NCI-H2196 (cell line): Measurements from ENCODE around the gene RIT2.

Experiments
- DNase-seq: peaks from one replicate; lab custom pipeline; 2025; ENCODE audit not compliant: unreplicated experiment; lab: John Stamatoyannopoulos, UW

Gene RIT2

GRCh38 chr18:43115076-43115921 is at the start of gene RIT2:
TSS of gene RIT2 (minus strand) at chr18:43115685.
- no peak for DNase-seq

DNA sequence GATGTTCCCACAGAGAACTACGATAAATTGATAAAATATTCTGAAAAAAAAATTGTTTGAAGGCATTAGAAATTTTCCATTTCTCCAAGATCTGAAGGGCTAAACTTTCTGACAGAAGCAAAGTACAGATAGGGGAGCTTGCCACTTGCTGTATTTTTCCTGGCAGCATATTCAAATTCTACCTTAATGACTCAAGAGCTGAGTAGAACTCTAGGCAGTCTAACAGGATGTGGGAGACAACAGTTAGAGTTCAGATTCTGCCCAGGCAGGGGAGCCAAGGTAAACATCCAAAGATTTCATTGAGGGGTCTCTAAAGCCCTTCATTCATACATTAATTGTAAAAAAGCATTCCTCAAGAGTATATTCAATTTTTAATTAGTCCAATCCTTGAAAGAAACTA is 46.0 kb upstream of the RIT2 start:
- DNase-seq, result no peak

- DNase-seq, result no peak
These were observed 45.0 kb upstream of the RIT2 start for GRCh38 chr18:43160509-43160908.

DNA sequence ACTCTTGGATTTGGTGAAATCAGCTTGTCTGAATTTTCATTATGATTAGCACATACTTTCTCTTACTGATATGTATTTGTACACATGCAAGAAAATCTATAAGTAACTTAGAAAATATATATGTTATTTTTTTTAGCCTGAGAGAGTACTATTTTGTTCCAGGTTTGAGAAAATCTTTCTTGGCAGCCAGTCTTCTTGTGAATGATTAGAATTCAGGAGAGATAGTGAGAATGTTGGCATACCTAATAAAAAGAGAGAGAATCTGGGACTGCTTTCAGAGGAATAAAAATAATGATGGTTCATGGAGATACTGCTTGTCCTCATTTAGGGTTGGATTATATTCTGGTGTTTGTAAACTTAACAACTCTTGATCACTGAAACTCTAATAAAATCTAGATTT is 44.4 kb upstream of the RIT2 start:
- DNase-seq, result no peak

DNA sequence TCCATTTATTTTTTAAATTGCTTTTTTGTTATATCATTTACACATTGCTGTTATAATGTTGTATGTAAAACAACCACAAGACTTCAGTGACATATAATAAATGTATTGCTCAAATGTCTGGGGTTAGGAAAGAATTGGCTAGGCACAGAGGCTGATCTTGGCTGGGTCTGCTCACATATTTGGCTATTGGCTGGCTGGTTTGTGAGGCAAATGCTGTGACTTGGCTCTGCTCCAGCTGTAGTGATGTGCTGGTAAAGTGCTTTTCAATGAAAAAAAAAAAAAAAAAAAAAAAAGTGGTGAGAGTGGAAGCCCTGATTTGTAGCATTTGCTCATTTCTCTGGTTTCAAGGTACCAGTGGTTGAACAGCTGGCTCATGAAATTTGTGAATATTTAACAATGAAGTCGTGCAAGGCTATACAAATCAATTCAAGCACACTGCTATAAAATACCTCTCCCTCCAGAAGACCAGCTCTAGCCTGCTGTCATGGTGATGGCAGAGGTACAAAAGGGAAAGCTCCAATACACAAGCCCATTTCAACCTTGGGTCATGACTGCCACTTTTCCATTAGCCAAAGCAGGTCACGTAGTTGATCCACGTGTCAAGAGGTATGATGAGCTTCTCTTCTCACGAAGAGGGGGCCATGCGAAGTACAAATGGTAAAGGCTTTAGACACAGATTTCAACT is 43.7 kb upstream of the RIT2 start:
- no peak for DNase-seq

DNA sequence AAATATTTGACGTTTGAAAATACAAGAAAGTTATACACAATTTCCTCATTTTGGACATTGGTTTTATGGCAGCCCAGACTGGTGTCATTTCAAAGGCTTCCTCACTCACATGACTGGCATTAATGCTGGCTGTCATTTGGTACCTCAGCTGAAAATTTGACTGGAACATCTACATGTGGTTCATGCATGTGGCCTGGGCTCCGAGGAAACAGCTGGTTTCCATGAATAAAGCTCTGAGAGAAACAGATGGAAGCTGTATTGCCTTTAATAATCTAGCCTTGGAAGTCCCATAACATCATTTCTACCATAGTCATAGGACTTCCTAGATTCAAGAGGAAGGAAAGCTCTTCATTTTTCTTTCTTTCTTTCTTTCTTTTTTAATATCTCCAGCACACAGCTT is 42.9 kb upstream of the RIT2 start:
- no peak for DNase-seq

GRCh38 chr18:43155842-43156241 is 40.4 kb upstream of the RIT2 start:
- no peak for DNase-seq

- no peak for DNase-seq
These were observed 32.7 kb upstream of the RIT2 start for GRCh38 chr18:43148231-43148630.

GRCh38 chr18:43141208-43141607 is 25.7 kb upstream of the RIT2 start:
- no peak for DNase-seq

DNA sequence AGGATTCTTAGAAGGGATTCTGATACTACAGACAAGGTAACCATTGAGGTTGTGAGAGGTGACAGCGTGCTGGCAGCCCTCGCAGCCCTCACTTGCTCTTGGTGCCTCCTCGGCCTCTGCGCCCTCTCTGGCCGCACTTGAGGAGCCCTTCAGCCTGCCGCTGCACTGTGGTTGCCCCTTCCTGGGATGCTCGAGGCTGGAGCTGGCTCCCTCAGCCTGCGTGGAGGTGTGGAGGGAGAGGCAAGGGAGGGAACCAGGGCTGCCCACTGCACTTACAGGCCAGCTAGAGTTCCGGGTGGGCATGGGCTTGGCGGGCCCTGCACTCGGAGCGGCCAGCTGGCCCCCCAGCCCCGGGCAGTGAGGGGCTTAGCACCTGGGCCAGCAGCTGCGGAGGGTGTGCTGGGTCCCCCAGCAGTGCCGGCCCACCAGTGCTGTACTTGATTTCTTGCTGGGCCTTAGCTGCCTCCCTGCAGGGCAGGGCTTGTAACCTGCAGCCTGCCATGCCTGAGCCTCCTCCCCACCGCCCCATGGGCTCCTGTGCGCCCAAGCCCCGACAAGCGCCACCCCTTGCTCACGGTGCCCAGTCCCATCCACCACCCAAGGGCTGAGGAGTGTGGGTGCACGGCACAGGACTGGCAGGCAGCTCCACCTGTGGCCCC is 23.9 kb upstream of the RIT2 start:
- DNase-seq, result no peak

- no peak for DNase-seq
These were observed 19.4 kb upstream of the RIT2 start for GRCh38 chr18:43134876-43135275.

GRCh38 chr18:43130716-43131260 is 15.3 kb upstream of the RIT2 start:
- no peak for DNase-seq

GRCh38 chr18:43129946-43130524 is 14.6 kb upstream of the RIT2 start:
- DNase-seq, result peak; percentile 28

GRCh38 chr18:43125471-43125870 is 10.0 kb upstream of the RIT2 start:
- DNase-seq, result no peak

DNA sequence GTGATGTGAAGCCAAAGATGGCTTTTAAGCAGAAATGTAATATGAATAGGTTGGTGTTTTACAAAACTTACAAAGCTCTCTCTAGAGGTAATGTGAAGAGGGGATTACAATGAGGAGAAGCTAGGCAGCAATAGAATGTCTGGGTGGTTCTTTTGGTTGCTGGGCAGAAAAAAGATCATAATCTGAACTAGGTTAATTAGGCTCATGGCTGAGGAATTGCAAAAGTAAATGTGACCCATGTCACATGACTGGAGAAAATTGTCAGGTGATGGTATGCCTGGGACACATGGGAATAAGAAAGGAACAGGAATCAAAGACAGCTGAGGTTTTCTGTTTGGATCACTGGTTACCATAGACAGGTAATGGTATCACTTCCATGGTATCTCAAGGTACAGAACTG is 7.5 kb upstream of the RIT2 start:
- no peak for DNase-seq

- no peak for DNase-seq
These were observed 1.3 kb upstream of the RIT2 start for GRCh38 chr18:43116699-43117294.

- DNase-seq, result no peak
These were observed 2.1 kb downstream of the RIT2 start for GRCh38 chr18:43113220-43113895.

DNA sequence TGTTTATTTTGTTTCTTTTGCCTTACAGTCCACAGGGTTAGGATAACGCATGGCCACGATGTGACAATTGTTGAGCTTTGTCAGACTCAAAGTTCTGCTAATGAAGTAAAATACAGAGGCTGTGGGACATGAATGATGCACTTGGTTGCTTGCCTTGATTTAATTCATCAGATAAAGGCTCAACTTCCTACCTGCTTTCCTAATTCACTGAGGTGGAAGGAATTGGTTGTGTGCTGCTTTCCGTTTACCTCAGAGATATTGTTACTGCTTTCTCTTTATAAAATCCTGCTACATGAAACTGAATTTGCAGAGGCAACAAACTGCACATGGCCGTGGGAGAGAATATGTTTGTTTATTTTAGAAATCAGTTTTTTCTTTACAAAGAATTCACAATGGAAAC is 6.6 kb downstream of the RIT2 start:
- no peak for DNase-seq

DNA sequence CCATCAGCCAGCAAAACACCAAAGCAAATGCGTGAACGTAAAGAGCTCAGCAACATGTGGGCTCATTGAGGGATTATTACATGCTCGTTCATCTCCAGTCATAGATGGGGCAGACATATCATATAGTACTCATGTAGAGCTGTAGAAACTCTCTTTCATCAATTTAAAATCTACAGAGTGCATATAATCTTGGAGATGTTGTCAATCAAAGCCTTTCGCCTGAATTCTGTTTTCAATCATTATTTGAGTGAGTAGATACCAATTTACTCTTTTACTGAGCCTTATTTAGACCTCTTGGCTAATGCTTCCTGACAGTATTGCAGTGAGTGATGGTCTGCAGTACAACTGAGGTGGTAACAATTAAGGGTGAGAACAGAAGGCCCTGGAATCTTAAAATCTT is 7.0 kb downstream of the RIT2 start:
- no peak for DNase-seq

- no peak for DNase-seq
These were observed 21.8 kb downstream of the RIT2 start for GRCh38 chr18:43093646-43094045.
